ENCODE data around the gene AURKAIP1.

- TF ChIP-seq CTCF (IDR thresholded peaks at IDR 0.05; ENCODE audit: low read depth, low read length, missing input control) (no peak), SP1 (IDR thresholded peaks at IDR 0.05) (no peak), EGR1 (IDR thresholded peaks at IDR 0.05; ENCODE audit: low read depth in 2 of 2) (no peak), JUND (IDR thresholded peaks at IDR 0.05) (no peak), ZBTB33 (IDR thresholded peaks at IDR 0.05) (no peak), HNF4A (conservative IDR thresholded peaks at IDR 0.05) (no peak), GABPA (IDR thresholded peaks at IDR 0.05 in 1 of 2, conservative IDR thresholded peaks at IDR 0.05 in 1 of 2) (no peak), MAX (IDR thresholded peaks at IDR 0.05) (no peak), RAD21 (IDR thresholded peaks at IDR 0.05) (no peak), TAF1 (conservative IDR thresholded peaks at IDR 0.05) (no peak)
Measured at GRCh38 chr1:1373051-1373814, 1.8 kb downstream of the AURKAIP1 start.

Measured in liver (tissue), 3 donors.